H9 (cell line): Measurements from ENCODE around the gene ST3GAL6. TPM values are rescaled to one million over a fixed set of nuclear protein-coding genes. Genes with fewer than 3 reads are reported as not detected.

Experiments used
- DNase-seq: peaks from one replicate; pipeline ENCODE4 v3.0.0-alpha.2; 2017
- H2AFZ ChIP-seq: one replicate; pipeline ENCODE4 v1.6.1; 2013; ENCODE audit warnings: mild to moderate bottlenecking, low read length, control low read depth, moderate library complexity
- H2AK5ac ChIP-seq: 2 replicates; pipeline ENCODE4 v1.6.1; 2013; ENCODE audit warnings: low read length, control low read depth, mixed read lengths; ENCODE audit not compliant: insufficient read length
- H2BK120ac ChIP-seq: one replicate; pipeline ENCODE4 v1.6.1; 2013; ENCODE audit warnings: low read depth, mild to moderate bottlenecking, low read length, control low read depth, inconsistent platforms; ENCODE audit not compliant: poor library complexity, severe bottlenecking
- H2BK12ac ChIP-seq: 2 replicates; pipeline ENCODE4 v1.6.1; 2013; ENCODE audit warnings: low read length, control low read depth, mixed read lengths, low read depth; ENCODE audit not compliant: insufficient read length
- H2BK15ac ChIP-seq: 2 replicates; pipeline ENCODE4 v1.6.1; 2013; ENCODE audit warnings: low read depth, low read length, control low read depth
- H2BK20ac ChIP-seq: one replicate; pipeline ENCODE4 v1.6.1; 2013; ENCODE audit warnings: low read depth, mild to moderate bottlenecking, low read length, control low read depth, inconsistent platforms; ENCODE audit not compliant: poor library complexity, severe bottlenecking
- H2BK5ac ChIP-seq: 2 replicates; pipeline ENCODE4 v1.6.1; 2013; ENCODE audit warnings: low read length, control low read depth, mixed read lengths; ENCODE audit not compliant: insufficient read length
- H3K14ac ChIP-seq: 2 replicates; pipeline ENCODE4 v1.6.1; 2013; ENCODE audit warnings: low read length, control low read depth; ENCODE audit not compliant: insufficient read depth
- H3K18ac ChIP-seq: 2 replicates; pipeline ENCODE4 v1.6.1; 2013; ENCODE audit warnings: low read depth, mild to moderate bottlenecking, mixed read lengths, low read length, control low read depth; ENCODE audit not compliant: insufficient read length
- H3K23ac ChIP-seq: 2 replicates; pipeline ENCODE4 v1.6.1; 2013; ENCODE audit warnings: low read length, control low read depth, mixed read lengths, low read depth; ENCODE audit not compliant: insufficient read length
- H3K23me2 ChIP-seq: 2 replicates; pipeline ENCODE4 v1.6.1; 2013; ENCODE audit warnings: low read depth, mild to moderate bottlenecking, mixed read lengths, low read length, control low read depth; ENCODE audit not compliant: insufficient read length, poor library complexity, severe bottlenecking
- H3K27ac ChIP-seq: 2 replicates; pipeline ENCODE4 v1.5.1; 2013; ENCODE audit warnings: low read length, control low read depth, mixed read lengths, low read depth; ENCODE audit not compliant: insufficient read length
- H3K27me3 ChIP-seq: 2 replicates; pipeline ENCODE4 v1.6.1; 2013; ENCODE audit warnings: low read length, control low read depth, inconsistent platforms; ENCODE audit not compliant: insufficient read depth
- H3K4ac ChIP-seq: 2 replicates; pipeline ENCODE4 v1.6.1; 2013; ENCODE audit warnings: low read depth, mild to moderate bottlenecking, control low read depth, inconsistent platforms, low read length, moderate library complexity
- H3K4me1 ChIP-seq: 2 replicates; pipeline ENCODE4 v1.6.1; 2013; ENCODE audit warnings: low read length, control low read depth, inconsistent platforms; ENCODE audit not compliant: insufficient read depth
- H3K4me2 ChIP-seq: 2 replicates; pipeline ENCODE4 v1.6.1; 2013; ENCODE audit warnings: low read length, control low read depth, mixed read lengths; ENCODE audit not compliant: insufficient read length, insufficient read depth
- H3K56ac ChIP-seq: 2 replicates; pipeline ENCODE4 v1.6.1; 2013; ENCODE audit warnings: low read depth, mild to moderate bottlenecking, mixed read lengths, low read length, control low read depth; ENCODE audit not compliant: insufficient read length
- H3K79me1 ChIP-seq: 2 replicates; pipeline ENCODE4 v1.6.1; 2013; ENCODE audit warnings: low read depth, mild to moderate bottlenecking, moderate library complexity, low read length, control low read depth, inconsistent platforms; ENCODE audit not compliant: insufficient read depth, poor library complexity, severe bottlenecking
- H3K79me2 ChIP-seq: 2 replicates; pipeline ENCODE4 v1.6.1; 2013; ENCODE audit warnings: low read length, control low read depth, inconsistent platforms; ENCODE audit not compliant: insufficient read depth
- H3K9ac ChIP-seq: 2 replicates; pipeline ENCODE4 v1.6.1; 2013; ENCODE audit warnings: low read length, control low read depth, mixed read lengths; ENCODE audit not compliant: insufficient read length; ENCODE audit errors: extremely low read depth
- H3K9me3 ChIP-seq: one replicate; pipeline ENCODE4 v1.6.1; 2013; ENCODE audit warnings: low read depth, low read length, inconsistent platforms; ENCODE audit not compliant: control insufficient read depth
- H3T11ph ChIP-seq: one replicate; pipeline ENCODE4 v1.6.1; 2013; ENCODE audit warnings: mild to moderate bottlenecking, low read length, control low read depth, inconsistent platforms
- H4K20me1 ChIP-seq: one replicate; pipeline ENCODE4 v1.6.1; 2013; ENCODE audit not compliant: control insufficient read depth, insufficient read length, insufficient read depth
- H4K5ac ChIP-seq: 2 replicates; pipeline ENCODE4 v1.6.1; 2013; ENCODE audit warnings: low read depth, mild to moderate bottlenecking, mixed read lengths, low read length, control low read depth; ENCODE audit not compliant: insufficient read length
- H4K8ac ChIP-seq: replicated peaks from 2 replicates; pipeline ENCODE4 v1.6.1; 2013; ENCODE audit warnings: low read length, control low read depth, mixed read lengths, low read depth; ENCODE audit not compliant: insufficient read length
- H4K91ac ChIP-seq: 2 replicates; pipeline ENCODE4 v1.6.1; 2013; ENCODE audit warnings: low read depth, mild to moderate bottlenecking, moderate library complexity, mixed read lengths, low read length, control low read depth; ENCODE audit not compliant: insufficient read length
- H3K27ac Mint-ChIP-seq, 3 experiments: 2 replicates in 2 of 3; 3 replicates in 1 of 3; pipeline ENCODE4 v1.8.0; 2020 to 2021; ENCODE audit warnings: mixed read lengths in 3 of 3, mild to moderate bottlenecking in 1 of 3, moderate library complexity in 1 of 3
- H3K27me3 Mint-ChIP-seq: 2 replicates; pipeline ENCODE4 v1.8.0; 2021; ENCODE audit warnings: low read depth, mild to moderate bottlenecking, moderate library complexity, mixed read lengths
- H3K36me3 Mint-ChIP-seq, 3 experiments: 2 replicates in 2 of 3; 3 replicates in 1 of 3; pipeline ENCODE4 v1.8.0; 2020 to 2021; ENCODE audit warnings: low read depth in 3 of 3, mixed read lengths in 3 of 3; ENCODE audit not compliant: insufficient read depth in 1 of 3
- H3K4me1 Mint-ChIP-seq, 2 experiments: 2 replicates each; pipeline ENCODE4 v1.8.0; 2020; ENCODE audit warnings: mixed read lengths in 2 of 2
- H3K4me3 Mint-ChIP-seq, 2 experiments: 2 replicates in 1 of 2; 3 replicates in 1 of 2; pipeline ENCODE4 v1.8.0; 2020 to 2021; ENCODE audit warnings: mild to moderate bottlenecking in 2 of 2, mixed read lengths in 2 of 2, moderate library complexity in 1 of 2
- H3K9me3 Mint-ChIP-seq, 2 experiments: 2 replicates in 1 of 2; 3 replicates in 1 of 2; pipeline ENCODE4 v1.8.0; 2020; ENCODE audit warnings: mild to moderate bottlenecking in 2 of 2, mixed read lengths in 2 of 2, moderate library complexity in 1 of 2
- CTCF ChIP-seq: fragments of 200-600 bp; sonication (generic); conservative IDR thresholded peaks from 3 replicates; pipeline ENCODE4 v1.8.0; 2021; ENCODE audit warnings: antibody characterized with exemption, mild to moderate bottlenecking
- WGBS: extraction: QIAGEN DNeasy Blood & Tissue Kit; methylation state at CpG from one replicate; pipeline ENCODE4 v1.1.7; 2013; ENCODE audit warnings: missing lambda C conversion rate, low lambda C conversion rate, mixed read lengths; ENCODE audit not compliant: insufficient read length; ENCODE audit errors: extremely low coverage; 5-methylcytosine and 5-hydroxymethylcytosine counted together
- total RNA-seq: library from RNA; stranded (reverse); gene quantifications from 2 replicates; pipeline ENCODE4 v1.2.1, GENCODE V29; 2021

Gene ST3GAL6
- total RNA-seq, 1 experiment from 2014 or later, result 6.4 TPM

GRCh38 chr3:98778383-98778782, 15.2 kb downstream of the ST3GAL6 start:
- H2AFZ ChIP-seq, result no peak overlapping the region
- no peak overlapping the region for H3K4me2 ChIP-seq
- H2BK120ac ChIP-seq, result no peak overlapping the region

More at GRCh38 chr3:98778383-98778782, 15.2 kb downstream of the ST3GAL6 start:
- Histone ChIP-seq H2BK15ac (no peak overlapping the region), H2AK5ac (no peak overlapping the region), H4K5ac (no peak overlapping the region), H3K14ac (no peak overlapping the region), H3K23ac (no peak overlapping the region), H3K23me2 (no peaks in the 10 kb centered on the region), H2BK12ac (no peak overlapping the region), H4K91ac (no peak overlapping the region), H3K18ac (no peak overlapping the region), H3K9me3 (no peaks in the 10 kb centered on the region), H3K9ac (no peak overlapping the region), H2BK20ac (no peak overlapping the region), H4K8ac (no peak overlapping the region), H3K4me1 (no peaks in the 10 kb centered on the region; the same call in 1 of the 2 replicates), H2BK5ac (no peak overlapping the region), H3K79me1 (no peaks in the 10 kb centered on the region), H3K27me3 (no peaks in the 10 kb centered on the region), H3K27ac (no peak overlapping the region), H3K79me2 (no peaks in the 10 kb centered on the region), H3K56ac (no peak overlapping the region), H3K4ac (no peak overlapping the region), H4K20me1 (no peaks in the 10 kb centered on the region), H3T11ph (no peak overlapping the region)
- Mint-ChIP-seq H3K27ac (no peak overlapping the region), H3K36me3 (no peaks in the 10 kb centered on the region; a peak in 2 of 7 replicates), H3K4me1 (no peaks in the 10 kb centered on the region), H3K27me3 (no peaks in the 10 kb centered on the region), H3K4me3 (no peak overlapping the region), H3K9me3 (no peaks in the 10 kb centered on the region)
- no CpG with 5 or more reads among the region's 5 CpGs for WGBS
- TF ChIP-seq CTCF, result no peak
- DNase-seq, result no peak
